Upper lobe of left lung (tissue), 6 donors: ENCODE data around the gene POFUT2. TPM values are rescaled to one million over a fixed set of nuclear protein-coding genes. Genes with fewer than 3 reads are reported as not detected.
A peak's percentile ranks its signal among the peaks of the same experiment; 100 is the strongest.

Experiments used
- ATAC-seq, 2 donors: fragments of 200-7000 bp; cut with Tn5 transposase; one replicate each; pipeline ENCODE4 v1.9.1; 2022; ENCODE audit warnings: mild to moderate bottlenecking in 2 of 2, moderate library complexity in 2 of 2; ENCODE audit not compliant: low FRiP score in 2 of 2
- DNase-seq, 2 donors: peaks; one replicate each; pipeline ENCODE4 v3.0.0-alpha.2; 2019 to 2020
- H3K27ac ChIP-seq, 4 donors: fragments of 200-600 bp; sonication (generic); one replicate each; pipeline ENCODE4 v1.5.1; 2016 to 2019
- H3K27me3 ChIP-seq, 4 donors: fragments of 200-600 bp; sonication (generic); one replicate each; pipeline ENCODE4 v1.5.1; 2017 to 2019
- H3K36me3 ChIP-seq, 4 donors: fragments of 200-600 bp; sonication (generic); one replicate each; pipeline ENCODE4 v1.5.1; 2016 to 2019
- H3K4me1 ChIP-seq, 4 donors: fragments of 200-600 bp; sonication (generic); one replicate each; pipeline ENCODE4 v1.5.1; 2018 to 2019
- H3K4me3 ChIP-seq, 4 donors: fragments of 200-600 bp; sonication (generic); one replicate each; pipeline ENCODE4 v1.5.1; 2017 to 2019; ENCODE audit warnings: mild to moderate bottlenecking in 2 of 4, moderate library complexity in 1 of 4
- H3K9me3 ChIP-seq, 4 donors: fragments of 200-600 bp; sonication (generic); one replicate each; pipeline ENCODE4 v1.5.1; 2018 to 2019
- EP300 ChIP-seq, 4 donors: sonication (generic); formaldehyde crosslinking; IDR thresholded peaks; one replicate each; pipeline ENCODE4 v1.5.1; 2017; ENCODE audit warnings: antibody characterized with exemption in 4 of 4, control low read depth in 2 of 4
- POLR2A ChIP-seq, 4 donors: fragments of 450-650 bp; IDR thresholded peaks; one replicate each; pipeline ENCODE4 v1.5.1; 2016 to 2017; ENCODE audit warnings: antibody characterized with exemption in 4 of 4, mild to moderate bottlenecking in 2 of 4
- POLR2AphosphoS5 ChIP-seq, 2 donors: sonication (generic); formaldehyde crosslinking; IDR thresholded peaks; one replicate each; pipeline ENCODE4 v1.5.1; 2017; ENCODE audit warnings: antibody characterized with exemption in 2 of 2
- WGBS, 2 donors: methylation state at CpG; one replicate each; pipeline ENCODE4 v1.1.5; 2017 to 2018; 5-methylcytosine and 5-hydroxymethylcytosine counted together
- total RNA-seq, 6 donors: library from RNA; depleted of rRNA in 4 of 6; stranded (reverse); fragments of >200 nt in 4 of 6; gene quantifications; one replicate each; pipeline versions ENCODE4 v1.1.0 to v1.2.1, GENCODE V29; 2016 to 2021
- TF ChIP-seq, protein P1 (sequence below), 6 experiments: fragments of 450-650 bp in 4 of 6; fragments of 200-600 bp in 2 of 6; sonication (generic) in 2 of 6; IDR thresholded peaks; one replicate each; pipeline ENCODE4 v1.5.1; 2016 to 2019; ENCODE audit warnings: antibody characterized with exemption in 6 of 6
- donor health status: DM: no; HTN: no; CAD: no; lungs with moderate emphysema.
- donor health status: DM: no; HTN: yes; CAD: no; lungs with severe emphysema.

Gene POFUT2
- total RNA-seq, 6 donors from 2014 or later = 19.9 to 89.1 (median 32.5) TPM

DNA sequence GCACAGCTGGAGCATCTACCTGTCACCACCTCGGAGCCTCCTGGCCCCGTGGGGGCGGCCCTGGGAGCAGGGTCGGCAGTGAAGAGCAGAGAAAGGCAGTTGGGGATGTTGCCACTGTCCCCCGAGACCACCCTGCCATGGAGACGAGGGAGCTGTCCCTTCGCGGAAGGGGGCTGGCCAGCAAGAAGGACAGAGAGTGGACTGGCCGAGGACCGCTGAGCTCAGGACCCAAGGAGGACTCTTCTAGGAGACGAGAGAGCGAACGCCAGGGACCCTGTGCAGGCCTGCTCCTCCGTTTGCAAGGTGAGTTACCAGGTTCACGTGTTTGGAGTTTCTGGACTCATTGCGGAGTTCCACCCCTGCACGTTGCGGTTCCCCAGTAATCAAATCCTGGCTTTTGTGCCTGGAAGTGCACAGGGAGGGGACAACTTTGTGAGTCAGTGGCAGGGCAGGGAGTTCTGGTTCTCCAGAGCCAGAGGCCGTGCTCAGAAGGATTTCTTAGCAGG lies 5.6 kb upstream of the POFUT2 start:
- Histone ChIP-seq H3K27ac (peak overlapping the region; percentile 91 to 97 (median 93)), H3K9me3 (no peaks in the 10 kb centered on the region), H3K4me3 (no peak overlapping the region), H3K27me3 (no peaks in the 10 kb centered on the region), H3K36me3 (no peaks in the 10 kb centered on the region), H3K4me1 (peaks cover 43 to 50% (median 46%) of the 10 kb centered on the region in 4 donors)
- no peak for TF ChIP-seq EP300 (IDR thresholded peaks at IDR 0.05)
- TF ChIP-seq POLR2A (IDR thresholded peaks at IDR 0.05) = no peak
- no peak for TF ChIP-seq POLR2AphosphoS5 (IDR thresholded peaks at IDR 0.05)
- TF ChIP-seq, protein P1, sequence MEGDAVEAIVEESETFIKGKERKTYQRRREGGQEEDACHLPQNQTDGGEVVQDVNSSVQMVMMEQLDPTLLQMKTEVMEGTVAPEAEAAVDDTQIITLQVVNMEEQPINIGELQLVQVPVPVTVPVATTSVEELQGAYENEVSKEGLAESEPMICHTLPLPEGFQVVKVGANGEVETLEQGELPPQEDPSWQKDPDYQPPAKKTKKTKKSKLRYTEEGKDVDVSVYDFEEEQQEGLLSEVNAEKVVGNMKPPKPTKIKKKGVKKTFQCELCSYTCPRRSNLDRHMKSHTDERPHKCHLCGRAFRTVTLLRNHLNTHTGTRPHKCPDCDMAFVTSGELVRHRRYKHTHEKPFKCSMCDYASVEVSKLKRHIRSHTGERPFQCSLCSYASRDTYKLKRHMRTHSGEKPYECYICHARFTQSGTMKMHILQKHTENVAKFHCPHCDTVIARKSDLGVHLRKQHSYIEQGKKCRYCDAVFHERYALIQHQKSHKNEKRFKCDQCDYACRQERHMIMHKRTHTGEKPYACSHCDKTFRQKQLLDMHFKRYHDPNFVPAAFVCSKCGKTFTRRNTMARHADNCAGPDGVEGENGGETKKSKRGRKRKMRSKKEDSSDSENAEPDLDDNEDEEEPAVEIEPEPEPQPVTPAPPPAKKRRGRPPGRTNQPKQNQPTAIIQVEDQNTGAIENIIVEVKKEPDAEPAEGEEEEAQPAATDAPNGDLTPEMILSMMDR (IDR thresholded peaks at IDR 0.05) = peak in 1 of 6 experiments; percentile 5
- ATAC-seq = peak in 1 of 2 donors; percentile 22
- WGBS, 2 donors = 76 to 87% methylated on average over 15 to 19 of the region's 19 CpGs
- DNase-seq = no peak

DNA sequence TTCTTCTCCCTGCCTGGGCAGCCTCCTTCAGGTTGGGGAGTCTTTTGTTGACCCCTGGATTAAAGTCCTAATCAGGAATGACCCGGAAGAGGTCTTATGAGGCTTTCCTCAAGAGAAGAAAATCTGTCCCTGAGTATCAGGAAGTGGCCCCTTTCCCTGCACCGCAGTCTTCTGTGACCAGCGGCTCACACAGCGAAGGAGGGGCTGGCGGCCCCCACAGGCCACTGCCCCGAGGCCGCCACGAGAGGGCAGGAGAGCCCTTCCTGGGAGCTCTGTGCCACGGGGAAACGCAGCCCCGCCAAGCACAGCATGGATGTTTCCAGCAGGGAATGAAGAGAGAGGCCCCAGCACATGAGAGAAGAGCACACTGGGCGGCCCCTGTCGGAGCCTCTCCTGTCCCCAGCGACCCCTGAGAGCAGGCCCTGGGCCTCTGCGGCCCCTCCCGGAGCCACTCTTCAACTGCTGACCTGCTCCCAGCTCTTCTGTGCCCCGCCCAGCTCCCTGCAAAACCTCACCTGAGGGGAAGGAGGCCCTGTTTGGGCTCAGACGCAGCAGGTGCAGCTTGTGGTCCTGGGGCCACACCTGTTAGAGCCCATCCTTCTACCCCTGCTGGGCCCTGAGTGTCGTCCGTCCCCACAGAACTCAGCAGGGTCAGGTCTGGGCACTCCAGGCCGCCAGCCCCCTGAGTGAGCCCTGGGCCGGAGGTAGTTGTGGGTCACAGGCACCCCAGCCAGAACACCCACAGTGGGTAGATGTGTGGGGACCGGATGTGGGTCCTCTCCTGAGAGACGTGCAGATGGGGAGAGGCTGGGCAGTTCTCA lies 4.9 kb upstream of the POFUT2 start:
- Histone ChIP-seq H3K27me3 (no peaks in the 10 kb centered on the region), H3K27ac (peak overlapping the region; percentile 91 to 97 (median 93)), H3K36me3 (no peaks in the 10 kb centered on the region), H3K4me3 (no peak overlapping the region), H3K4me1 (peaks cover 43 to 51% (median 46%) of the 10 kb centered on the region in 4 donors), H3K9me3 (no peaks in the 10 kb centered on the region)
- ATAC-seq (peak; percentile 84 to 90), DNase-seq (peak; percentile 88 to 93)
- WGBS, 2 donors = 11 to 23% methylated on average over 13 to 20 of the region's 24 CpGs
- TF ChIP-seq POLR2A (IDR thresholded peaks at IDR 0.05) = peak in 1 of 4 donors; percentile 12
- TF ChIP-seq, protein P1 (IDR thresholded peaks at IDR 0.05) = peak; percentile 96 to 99 (median 98)
- TF ChIP-seq POLR2AphosphoS5 (IDR thresholded peaks at IDR 0.05) = peak in 1 of 2 donors; percentile 64
- TF ChIP-seq EP300 (IDR thresholded peaks at IDR 0.05) = no peak

DNA sequence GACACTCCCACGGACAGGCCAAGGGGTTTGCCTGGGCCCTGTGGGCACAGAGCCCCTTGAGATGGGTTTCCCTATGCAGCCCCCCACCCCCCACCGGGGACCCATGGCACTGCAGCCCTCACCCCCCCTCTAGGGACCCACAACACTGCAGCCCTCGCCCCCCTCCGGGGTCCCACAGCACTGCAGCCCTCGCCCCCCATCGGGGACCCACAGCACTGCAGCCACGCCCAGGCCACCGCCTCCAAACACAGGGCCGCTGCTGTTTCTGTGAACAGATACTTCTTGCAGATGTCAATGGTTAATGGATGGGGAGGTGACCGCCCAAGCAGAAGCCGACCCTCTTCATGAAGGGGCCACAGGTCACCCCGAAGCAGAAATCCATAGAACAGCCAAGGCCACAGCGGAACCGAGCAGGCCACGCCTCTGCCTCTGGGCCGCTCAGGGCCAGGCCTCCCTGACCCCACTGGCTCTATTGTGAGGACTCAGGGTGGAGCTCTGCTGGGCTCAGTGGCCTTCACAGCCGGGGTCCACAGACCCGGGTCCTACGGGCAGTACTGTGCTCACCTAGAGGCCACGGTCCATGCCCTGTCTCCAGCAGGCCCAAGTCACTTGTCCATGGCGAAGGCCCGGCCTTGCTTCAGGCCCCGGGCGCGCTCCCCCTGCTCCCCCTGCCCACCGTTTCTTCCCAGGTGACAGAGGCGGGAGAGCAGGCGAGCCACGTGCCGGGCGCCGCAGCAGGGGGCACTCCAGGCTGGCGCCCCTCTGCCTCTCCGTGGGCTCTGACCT lies 4.1 kb upstream of the POFUT2 start:
- TF ChIP-seq EP300 (IDR thresholded peaks at IDR 0.05) = no peak
- no peak for TF ChIP-seq POLR2AphosphoS5 (IDR thresholded peaks at IDR 0.05)
- no peak for TF ChIP-seq POLR2A (IDR thresholded peaks at IDR 0.05)
- TF ChIP-seq, protein P1 (IDR thresholded peaks at IDR 0.05) = no peak
- H3K27me3 ChIP-seq = no peaks in the 10 kb centered on the region
- H3K4me3 ChIP-seq = no peak overlapping the region
- no peaks in the 10 kb centered on the region for H3K36me3 ChIP-seq
- DNase-seq = peak in 1 of 2 donors; percentile 85
- ATAC-seq = no peak
- peaks cover 46 to 58% (median 47%) of the 10 kb centered on the region in 4 donors for H3K4me1 ChIP-seq
- no peaks in the 10 kb centered on the region for H3K9me3 ChIP-seq
- H3K27ac ChIP-seq = peak overlapping the region; percentile 27 to 97 (median 92)
- WGBS, 2 donors = 65 to 78% methylated on average over 8 to 31 of the region's 34 CpGs

GRCh38 chr21:45290948-45291612 lies 3.4 kb upstream of the POFUT2 start:
- DNase-seq (no peak), ATAC-seq (no peak)
- Histone ChIP-seq H3K27ac (peak overlapping the region in 3 of 4 donors; percentile 27 to 97 (median 91)), H3K27me3 (no peaks in the 10 kb centered on the region), H3K4me1 (peaks cover 51 to 63% (median 53%) of the 10 kb centered on the region in 4 donors), H3K36me3 (no peaks in the 10 kb centered on the region), H3K4me3 (no peak overlapping the region), H3K9me3 (no peaks in the 10 kb centered on the region)
- TF ChIP-seq POLR2AphosphoS5 (IDR thresholded peaks at IDR 0.05) = no peak
- no peak for TF ChIP-seq EP300 (IDR thresholded peaks at IDR 0.05)
- TF ChIP-seq, protein P1 (IDR thresholded peaks at IDR 0.05) = no peak
- no peak for TF ChIP-seq POLR2A (IDR thresholded peaks at IDR 0.05)
- 60 to 71% methylated on average over 12 to 14 of the region's 14 CpGs for WGBS, 2 donors
